NCI-H226 (cell line): Measurements from ENCODE around the gene ETFA.

Source experiments
- DNase-seq: peaks from one replicate; pipeline ENCODE4 v3.0.0-alpha.2; 2015

Gene ETFA

DNA sequence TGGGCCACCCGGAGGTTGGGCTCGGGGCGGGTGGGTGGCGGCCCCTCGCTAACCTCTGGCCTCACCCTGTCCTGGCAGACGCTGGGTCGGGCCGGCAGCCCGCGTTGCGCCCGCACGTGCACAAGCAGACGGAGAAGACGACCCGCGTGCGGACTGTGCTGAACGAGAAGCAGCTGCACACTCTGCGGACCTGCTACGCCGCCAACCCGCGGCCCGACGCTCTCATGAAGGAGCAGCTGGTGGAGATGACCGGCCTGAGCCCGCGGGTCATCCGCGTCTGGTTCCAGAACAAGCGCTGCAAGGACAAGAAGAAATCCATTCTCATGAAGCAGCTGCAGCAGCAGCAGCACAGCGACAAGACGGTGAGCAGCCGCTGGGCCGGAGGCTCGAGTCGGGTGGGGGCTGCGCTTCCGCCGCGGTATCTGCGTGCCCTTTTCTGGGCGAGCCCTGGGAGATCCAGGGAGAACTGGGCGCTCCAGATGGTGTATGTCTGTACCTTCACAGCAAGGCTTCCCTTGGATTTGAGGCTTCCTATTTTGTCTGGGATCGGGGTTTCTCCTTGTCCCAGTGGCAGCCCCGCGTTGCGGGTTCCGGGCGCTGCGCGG lies 29.0 kb upstream of the ETFA start:
- DNase-seq = no peak

DNA sequence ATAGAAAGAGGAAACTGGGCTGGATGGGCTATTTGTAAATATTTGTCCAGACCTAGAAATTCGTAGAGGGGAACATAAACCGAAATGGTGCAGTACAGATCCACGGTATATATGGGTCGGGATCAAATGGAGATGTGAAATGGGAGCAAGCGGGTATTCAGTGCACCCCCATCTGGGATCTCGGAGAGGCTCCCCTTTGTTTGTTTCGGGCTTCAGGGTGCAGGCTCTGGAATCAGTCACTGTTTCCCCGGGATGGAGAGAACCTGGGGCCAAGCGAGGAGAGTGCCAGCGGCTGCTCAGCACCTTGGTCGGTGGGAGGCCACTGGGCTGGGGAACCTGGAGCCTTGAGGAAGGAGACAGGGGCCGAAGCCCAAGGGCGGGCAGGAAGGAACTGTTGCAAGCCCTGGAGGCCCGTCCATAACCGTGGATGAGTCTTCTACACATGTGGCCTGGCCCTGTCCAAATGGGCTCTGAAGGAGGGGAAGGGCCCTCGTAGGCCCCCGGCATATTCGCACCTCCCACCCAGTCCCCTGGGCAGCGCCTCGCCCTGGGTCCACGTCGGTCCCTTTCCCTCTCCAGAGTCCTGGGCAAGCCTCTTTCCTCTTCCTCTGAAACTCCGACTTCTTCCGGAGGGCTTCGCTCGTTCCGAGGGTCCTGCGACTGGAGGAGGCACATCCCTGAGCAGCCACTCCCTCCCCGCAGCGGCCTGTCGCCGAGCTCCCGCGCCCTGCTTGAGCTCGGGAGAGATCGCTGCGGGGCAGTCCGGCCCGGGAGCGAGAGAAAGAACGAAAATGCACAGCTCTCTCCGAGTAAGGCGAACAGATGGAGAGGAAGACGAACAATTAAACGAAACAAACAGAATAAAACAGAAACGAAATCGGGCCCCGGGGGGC lies 28.3 kb upstream of the ETFA start:
- no peak for DNase-seq

DNA sequence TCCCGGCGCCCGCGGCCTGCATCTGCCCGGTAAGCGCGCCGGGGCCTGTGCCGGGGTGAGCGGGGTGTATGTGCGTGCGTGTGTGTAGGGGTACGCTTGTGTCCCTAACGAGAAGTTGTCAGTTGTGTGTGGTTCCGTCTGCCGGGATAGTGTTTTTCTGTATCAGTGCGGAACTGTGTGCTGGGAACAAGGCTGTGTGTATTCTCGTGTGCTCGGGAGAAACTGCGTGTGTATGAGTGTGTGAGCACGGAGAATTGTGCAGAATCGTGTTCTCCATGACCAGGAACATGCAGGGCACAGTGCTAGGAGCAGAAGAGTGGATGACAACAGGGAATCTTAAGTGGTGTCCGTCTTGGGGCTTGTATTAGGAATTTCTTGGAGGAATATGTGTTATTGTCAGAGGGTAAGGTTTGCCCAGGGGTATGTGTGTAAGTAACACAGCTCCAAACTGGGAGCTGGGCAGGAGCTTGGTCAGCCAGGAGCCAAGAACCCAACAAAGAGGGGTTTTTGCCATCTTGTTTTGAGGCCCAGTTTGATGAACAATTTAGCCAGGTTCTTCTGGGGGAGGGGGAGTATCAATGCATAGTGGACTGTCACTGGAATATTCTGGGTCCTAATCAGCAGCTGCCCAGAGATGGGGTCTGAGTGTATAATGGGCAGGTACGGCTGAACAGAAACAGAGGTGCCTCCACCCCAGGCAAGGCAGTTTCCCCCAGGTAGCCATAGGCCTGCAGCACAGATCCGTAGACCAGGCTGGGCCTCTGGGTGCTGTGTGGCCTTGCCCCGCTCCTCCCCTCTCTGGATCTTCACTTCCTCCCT lies 27.4 kb upstream of the ETFA start:
- DNase-seq = no peak

DNA sequence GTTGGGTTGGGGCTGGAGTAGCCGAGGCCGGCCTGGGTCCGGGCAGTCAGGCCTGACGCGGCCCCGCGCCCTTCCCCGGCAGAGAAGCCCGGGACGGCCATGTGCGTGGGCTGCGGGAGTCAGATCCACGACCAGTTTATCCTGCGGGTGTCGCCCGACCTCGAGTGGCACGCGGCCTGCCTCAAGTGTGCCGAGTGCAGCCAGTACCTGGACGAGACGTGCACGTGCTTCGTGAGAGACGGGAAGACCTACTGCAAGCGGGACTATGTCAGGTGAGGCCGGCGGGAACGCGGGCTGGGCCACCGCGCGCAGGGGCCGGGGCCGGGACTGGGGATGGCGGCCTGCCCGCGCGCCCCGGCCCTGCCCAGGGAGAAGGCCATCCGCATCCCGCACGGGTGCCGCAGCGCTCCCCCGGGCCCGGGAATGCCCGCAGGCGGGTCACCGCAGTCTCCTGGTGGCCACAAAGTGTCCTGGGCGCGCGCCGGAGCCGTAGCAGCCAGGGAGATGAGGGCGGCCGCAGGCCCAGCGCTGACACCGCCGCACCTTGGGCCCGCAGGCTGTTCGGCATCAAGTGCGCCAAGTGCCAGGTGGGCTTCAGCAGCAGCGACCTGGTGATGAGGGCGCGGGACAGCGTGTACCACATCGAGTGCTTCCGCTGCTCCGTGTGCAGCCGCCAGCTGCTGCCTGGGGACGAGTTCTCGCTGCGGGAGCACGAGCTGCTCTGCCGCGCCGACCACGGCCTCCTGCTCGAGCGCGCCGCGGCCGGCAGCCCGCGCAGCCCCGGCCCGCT lies 26.6 kb upstream of the ETFA start:
- DNase-seq = no peak

DNA sequence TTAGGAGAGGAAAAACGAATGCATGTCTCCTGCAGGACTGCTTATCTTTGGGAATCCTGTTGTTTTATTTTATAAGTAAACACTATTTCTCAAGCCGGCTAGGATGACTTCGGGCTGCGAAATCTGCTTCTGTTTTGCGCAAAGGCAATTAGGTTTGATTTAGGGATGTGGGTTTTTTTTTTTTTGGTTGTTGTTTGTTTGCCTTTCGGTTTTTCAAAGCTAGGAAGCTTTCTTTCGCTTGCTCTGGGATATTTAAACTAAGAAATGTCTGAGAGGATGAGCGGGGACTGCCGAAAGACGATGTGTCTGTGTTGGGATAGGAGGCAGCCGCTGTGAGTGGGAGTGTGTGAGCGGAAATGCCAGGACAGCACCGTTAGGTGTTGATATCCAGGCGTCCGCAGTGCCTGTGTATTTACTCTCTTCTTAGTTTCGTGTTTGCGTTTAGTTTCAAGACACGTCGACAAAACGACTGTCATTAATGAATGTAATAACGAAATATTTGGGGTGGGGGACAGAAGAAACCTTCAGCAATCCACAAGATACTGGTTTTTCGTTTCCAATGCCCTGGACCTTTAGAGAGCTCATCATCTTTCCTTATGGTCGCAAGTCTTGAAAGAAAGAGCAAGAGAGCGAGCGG lies 25.9 kb upstream of the ETFA start:
- DNase-seq = no peak

DNA sequence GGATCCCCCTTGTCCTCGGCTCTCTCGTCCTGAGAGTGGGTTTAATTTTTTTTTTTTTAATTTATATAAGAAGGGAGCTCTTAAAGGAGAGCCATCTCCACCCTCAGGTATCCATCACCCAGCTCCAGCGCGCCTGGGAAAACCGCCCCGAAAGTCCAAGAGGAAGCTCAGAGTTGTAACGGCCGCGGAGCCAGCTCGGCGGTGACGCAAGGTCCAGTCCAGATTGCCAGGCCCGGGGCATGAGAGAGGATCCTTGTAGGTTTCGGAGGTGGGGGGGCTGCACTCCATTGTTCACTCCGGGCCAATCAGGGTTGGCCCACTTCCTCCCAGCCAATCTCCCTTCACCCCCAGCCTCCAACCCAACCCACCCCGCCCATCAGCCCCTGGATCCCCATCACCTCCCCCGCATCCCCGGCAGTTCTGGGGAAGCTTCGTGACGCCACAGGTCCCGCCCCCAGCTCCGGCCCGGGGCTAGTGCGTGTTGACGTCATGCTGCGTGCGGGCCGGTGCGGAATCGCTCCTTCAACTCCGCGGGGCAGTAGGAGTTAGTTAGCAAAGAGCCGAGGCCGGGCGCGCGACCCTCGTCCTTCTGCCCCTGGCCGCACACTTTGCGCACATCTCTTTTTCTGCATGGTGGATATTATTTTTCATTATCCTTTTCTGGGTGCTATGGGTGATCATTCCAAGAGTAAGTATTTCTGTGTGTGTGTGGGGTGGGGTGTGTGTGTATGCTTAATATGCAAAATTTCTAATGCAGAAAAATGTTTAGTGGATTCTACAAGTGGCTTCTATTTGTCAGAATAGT lies 25.2 kb upstream of the ETFA start, which contains the start of gene ISL2:
TSS of gene ISL2 (plus strand) at position 520 of the 805 bp plus-strand sequence. CDS start at position 631, 111 bp downstream.
- DNase-seq = peak; percentile 91

DNA sequence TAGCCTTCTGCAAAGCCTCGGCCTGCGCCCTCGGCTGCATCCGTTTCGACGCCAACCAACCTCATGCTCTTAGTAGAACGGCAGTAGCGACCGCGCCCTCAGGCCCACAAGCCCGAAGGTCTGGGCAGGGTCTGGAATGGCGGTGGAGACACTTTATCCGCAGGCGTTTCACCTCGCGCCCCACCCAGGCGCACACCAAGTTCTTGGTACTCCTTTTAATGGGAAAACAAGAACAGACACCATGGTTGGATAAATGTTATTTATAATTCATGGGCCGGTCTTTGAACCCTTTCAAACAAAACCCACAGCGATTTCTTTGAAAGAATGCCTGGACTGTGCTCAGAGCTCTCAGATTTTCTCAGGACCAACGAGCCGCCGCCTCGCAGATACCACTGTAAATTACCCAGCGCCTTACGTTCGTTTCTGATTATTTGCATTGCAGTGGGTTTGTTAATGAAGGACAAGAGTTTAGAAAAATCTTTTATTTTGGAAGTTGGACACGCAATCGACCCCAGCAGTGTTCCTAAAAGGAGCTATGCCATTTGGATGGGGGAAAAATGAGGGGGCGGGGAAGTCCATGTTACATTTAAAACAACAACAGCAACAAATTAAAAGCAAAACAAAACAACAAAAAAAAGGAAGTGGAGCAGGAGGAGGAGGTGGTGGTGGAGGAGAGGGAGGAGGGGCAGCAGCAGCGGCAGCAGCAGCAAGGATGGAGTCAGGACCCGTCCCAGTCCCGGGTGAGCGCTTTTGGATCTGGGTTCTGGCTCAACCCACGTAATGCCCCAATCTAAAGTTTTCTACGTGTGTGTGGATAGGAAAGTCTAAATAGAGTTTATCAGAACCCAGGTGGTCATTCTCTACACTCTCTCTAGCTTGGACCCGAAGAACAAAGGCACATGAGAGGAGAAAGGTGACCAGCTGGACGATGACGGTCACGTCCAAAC lies 24.3 kb upstream of the ETFA start:
- DNase-seq = no peak

DNA sequence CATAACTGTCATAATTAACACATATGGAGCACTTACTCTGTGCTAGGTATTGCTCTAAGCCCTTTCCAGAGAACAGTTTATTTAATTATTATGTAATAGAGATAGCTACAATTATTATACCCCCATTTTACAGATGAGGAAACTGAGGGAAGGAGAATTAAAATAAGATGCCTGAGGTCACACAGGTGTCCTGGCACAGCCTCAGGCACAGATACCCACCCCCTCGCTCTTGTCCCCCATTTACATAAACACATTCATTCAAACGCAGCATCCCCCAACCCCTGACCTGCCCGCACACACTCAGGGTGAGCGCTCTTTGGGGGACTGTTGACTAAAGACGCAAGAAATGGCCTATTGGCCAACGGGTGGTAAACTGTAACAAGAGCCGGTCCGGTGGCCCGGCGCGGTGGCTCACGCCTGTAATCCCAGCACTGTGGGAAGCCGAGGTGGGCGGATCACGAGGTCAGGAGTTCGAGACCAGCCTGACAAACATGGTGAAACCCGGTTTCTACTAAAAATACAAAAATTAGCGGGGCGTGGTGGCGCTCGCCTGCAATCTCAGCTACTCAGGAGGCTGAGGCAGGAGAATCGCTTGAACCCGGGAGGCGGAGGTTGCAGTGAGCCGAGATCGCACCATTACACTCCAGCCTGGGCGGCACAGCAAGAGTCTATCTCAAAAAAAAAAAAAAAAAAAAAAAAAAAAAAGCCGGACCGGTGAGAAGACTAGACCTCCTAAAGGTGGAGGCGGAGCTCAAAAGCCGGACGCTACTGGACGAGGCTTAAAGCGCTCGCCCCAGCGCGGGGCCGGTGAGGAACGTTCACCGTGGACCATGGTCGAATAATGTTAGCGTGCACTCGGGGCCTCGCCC lies 23.4 kb upstream of the ETFA start:
- DNase-seq = no peak

DNA sequence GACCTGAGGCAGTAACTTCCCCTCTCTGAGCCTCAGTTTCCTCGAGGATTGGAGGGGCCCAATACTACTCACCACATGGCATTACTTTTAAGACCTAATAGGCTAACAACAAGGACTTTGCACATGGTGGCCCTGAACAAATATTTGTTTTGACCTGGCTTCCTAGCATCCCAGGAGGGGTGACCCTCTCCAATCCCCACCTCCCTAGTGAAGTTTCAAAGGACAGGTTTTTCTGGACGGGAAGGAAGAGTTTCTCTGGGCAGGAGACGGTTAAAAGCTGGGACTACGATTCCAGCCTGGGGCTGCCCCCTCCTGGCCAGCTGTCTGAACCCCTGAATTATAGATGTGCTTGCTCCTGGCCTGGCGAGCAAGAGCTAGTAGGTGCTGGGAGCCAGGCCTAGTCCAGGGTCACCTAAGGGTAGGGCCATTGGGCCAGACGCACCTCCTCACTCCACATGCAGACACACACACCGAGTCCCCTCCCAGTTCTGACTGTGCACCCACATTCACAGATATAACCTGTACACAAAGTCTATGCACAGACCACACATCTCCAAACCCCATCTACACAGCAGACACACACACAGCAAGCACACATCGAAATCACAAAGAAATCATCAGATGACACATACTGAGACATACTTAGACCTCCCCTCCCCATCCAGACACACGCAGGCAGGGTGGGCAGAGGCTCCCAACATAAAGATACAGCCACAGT lies 22.6 kb upstream of the ETFA start:
- no peak for DNase-seq

DNA sequence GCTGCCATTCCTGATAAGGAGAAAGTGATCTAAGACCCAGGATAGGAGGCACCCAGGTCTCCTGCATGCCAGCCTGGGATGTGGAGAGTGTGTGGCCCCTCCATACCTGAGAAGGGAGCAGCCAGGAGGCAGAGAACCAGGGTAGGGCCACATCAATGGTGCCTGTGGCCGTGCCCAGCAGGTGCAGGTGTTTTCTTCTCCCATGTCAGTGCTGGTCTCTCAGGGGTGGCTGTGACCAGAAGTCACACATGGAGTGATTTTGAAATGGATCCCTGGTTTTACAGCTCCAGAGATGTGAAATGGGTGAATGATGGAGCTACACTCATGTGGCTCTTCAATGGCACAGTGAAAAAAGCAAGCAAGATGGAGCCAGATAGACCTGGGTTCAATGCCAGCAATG lies 22.0 kb upstream of the ETFA start:
- DNase-seq = no peak

DNA sequence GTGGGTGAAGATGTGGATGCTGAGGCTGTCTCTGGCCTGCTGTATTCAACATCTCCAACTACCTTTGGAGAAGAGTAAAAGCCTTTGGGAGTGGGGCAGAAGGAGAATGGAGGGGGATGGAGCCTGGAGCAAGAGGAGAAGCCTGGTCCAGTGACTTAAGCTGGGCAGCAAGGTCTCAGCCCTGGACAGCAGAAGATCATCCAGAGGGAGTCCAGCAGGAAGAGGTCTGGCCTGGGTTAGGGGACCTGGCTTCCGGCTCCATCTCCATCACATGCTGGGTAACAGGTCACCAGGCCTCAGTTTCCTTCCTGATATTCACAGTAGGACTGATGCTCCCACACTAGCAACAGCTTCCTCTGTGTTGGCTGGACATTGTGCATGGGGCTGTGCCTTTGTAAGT lies 21.5 kb upstream of the ETFA start:
- DNase-seq = no peak

DNA sequence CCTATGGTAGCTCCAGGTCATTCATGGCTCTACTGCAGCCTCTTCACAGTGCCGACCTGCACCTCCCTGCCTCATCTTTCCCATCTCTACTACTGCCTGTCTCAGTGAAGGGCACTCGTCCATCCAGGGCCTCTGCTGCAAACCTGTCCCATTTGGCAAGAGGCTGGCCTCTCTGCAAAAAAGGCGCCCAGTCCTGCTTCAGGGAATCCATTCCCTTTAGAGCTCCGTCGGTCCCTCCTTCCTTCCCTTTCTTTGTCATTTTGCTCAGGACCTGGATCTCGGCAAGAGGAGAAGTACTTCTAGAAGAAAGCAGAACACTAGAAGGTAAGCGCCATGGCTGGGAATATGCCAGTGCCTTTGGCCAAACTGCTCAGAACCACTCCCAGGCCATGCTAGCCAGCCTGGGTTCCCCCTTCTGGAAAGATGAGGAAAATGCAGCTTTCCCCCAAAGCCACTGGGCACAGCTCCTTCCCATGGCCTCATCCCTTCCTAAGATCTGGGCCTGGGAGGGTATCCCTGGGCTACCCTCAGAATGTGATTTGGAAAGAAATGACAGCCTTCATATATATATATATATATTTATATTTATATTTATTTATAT lies 18.9 kb upstream of the ETFA start:
- peak; percentile 51 for DNase-seq

DNA sequence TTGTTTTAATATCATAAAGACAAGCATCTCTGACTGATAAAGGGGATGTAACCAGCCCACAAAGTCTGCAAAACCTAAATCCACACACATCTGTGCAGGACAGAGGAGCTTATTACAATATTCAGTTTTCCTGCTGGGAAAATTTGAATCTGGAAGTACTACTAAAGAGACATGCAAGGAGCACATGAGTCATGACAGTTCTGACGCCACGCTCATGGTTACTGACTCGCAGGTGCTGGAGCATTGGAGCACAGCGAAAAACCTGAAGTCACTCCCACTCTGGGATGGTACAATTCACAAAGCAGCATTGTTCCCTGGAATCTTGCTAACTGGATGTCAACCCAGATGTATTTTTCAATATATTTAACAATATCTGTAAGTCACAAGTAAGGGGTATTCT lies 17.7 kb upstream of the ETFA start:
- DNase-seq = peak; percentile 72

DNA sequence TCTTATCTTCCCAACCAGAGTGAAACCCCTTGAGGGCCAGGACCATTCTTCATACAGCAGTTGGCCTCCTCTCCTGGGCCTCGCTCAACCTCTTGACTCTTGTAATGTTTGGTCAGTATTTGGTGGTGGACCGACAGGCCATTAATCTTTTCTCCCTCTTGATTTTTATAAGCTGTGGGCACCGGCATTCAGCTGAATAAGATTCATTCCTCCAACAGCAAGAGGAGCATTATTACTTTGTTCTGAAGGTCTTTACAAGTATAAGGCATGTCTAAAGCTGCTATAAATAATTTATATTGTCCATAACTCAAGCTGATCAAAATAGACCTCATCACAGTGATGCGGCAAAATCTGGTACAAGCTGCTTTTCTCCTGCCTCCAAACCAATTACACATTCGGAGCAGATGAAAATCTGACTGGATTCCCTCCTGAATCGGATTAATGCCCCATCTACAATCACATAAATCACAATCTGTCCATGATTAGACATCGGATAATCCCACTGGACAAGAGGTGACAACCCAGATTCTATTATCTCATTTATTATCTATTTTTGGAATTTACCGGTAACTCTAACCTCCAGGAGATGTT lies 16.9 kb upstream of the ETFA start:
- DNase-seq = no peak

DNA sequence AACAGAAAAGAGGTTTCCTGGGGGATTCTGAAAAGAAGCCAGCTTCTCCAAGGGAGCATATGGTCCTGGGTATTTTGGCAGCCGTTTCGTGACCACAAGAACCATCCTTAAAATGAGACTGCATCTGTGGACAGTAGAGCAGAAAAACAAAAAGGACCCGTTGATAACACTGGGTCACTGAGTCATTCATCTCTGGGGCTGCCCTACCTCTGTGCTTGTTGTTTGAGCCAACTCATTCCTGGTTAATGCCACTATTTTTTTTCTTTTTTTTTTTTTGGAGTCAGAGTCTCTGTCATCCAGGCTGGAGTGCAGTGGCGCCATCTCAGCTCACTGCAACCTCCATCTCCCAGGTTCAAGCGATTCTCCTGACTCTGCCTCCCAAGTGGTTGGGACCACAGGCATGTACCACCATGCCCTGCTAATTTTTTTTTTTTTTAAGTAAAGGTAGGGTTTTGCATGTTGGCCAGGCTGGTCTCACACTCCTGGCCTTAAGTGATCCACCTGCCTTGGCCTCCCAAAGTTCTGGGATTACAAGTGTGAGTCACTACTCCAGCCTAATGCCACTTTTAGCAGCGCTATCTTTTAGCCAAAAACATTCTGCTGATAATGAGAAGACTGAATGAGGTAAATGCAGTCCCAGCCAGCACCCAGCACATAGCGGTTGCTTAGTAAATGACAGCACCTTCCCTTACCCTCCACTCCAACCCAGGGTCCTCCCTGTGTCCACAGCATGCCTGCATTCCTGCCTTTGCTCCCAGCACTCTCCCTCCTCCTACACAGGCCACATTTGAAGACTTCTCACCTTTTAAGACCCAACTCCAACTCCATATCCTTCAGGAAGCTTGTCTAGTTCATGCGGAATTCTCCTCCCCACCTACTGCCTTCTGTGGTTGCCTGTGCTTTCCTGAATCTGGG lies 16.2 kb upstream of the ETFA start:
- DNase-seq = peak; percentile 65

DNA sequence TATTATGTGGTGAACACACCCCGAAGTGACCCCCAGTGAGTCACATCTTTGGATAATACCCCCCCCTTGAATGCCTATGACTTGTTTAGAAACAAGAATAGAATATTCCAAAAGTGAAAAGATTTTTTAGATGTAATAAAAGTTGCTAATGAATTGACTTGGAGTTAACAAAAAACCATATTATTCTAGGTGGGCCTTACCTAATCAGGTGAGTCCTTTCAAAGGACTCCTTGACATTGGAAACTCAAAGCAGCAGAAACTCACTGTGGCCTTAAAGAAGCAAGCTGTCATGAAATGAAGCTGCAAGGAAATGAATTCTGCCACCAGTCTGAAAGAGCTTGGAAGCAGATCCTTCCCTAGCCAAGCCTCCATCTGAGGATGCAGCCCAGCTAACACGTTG lies 14.4 kb upstream of the ETFA start:
- DNase-seq = no peak
